OCI-LY3 (cell line): Measurements from ENCODE around the gene LMCD1.

Experiments
- CTCF ChIP-seq: fragments of 200-600, 300-600 bp; sonication (generic); IDR thresholded peaks from 2 replicates; pipeline ENCODE4 v1.5.1; 2014; ENCODE audit warnings: antibody characterized with exemption, low read length, low read depth
- EZH2phosphoT487 ChIP-seq: fragments of 200-600 bp; shearing (Covaris generic); IDR thresholded peaks from 2 replicates; pipeline ENCODE4 v1.6.1; 2018; ENCODE audit warnings: antibody characterized with exemption, mixed run types, low read depth

GRCh38 chr3:8608041-8608790, 106.6 kb downstream of the LMCD1 start:
- TF ChIP-seq CTCF (no peak), EZH2phosphoT487 (no peak)
